Cardiac fibroblast (primary cell): ENCODE data around the gene DGKG.

Source experiments
- DNase-seq, 2 donors: peaks; one replicate each; pipeline versions ENCODE4 v3.0.0 to v3.0.0-alpha.2; 2010; ENCODE audit warnings: low read depth in 2 of 2
- H3K4me3 ChIP-seq, 2 donors: replicated peaks in 1 of 2; 1 replicate in 1 of 2; 2 replicates in 1 of 2; pipeline ENCODE4 v1.5.1; 2011; ENCODE audit warnings: low read depth in 2 of 2, low read length in 2 of 2, mild to moderate bottlenecking in 2 of 2, moderate library complexity in 1 of 2
- TF ChIP-seq, protein P1 (sequence below): IDR thresholded peaks from one replicate; pipeline ENCODE4 v1.5.1; 2011; ENCODE audit warnings: low read depth, mild to moderate bottlenecking, low read length, inconsistent platforms

Gene DGKG

GRCh38 chr3:186305286-186305685 lies 56.7 kb downstream of the DGKG start:
- no peak overlapping the region for H3K4me3 ChIP-seq
- TF ChIP-seq, protein P1, sequence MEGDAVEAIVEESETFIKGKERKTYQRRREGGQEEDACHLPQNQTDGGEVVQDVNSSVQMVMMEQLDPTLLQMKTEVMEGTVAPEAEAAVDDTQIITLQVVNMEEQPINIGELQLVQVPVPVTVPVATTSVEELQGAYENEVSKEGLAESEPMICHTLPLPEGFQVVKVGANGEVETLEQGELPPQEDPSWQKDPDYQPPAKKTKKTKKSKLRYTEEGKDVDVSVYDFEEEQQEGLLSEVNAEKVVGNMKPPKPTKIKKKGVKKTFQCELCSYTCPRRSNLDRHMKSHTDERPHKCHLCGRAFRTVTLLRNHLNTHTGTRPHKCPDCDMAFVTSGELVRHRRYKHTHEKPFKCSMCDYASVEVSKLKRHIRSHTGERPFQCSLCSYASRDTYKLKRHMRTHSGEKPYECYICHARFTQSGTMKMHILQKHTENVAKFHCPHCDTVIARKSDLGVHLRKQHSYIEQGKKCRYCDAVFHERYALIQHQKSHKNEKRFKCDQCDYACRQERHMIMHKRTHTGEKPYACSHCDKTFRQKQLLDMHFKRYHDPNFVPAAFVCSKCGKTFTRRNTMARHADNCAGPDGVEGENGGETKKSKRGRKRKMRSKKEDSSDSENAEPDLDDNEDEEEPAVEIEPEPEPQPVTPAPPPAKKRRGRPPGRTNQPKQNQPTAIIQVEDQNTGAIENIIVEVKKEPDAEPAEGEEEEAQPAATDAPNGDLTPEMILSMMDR: no peak
- no peak for DNase-seq

DNA sequence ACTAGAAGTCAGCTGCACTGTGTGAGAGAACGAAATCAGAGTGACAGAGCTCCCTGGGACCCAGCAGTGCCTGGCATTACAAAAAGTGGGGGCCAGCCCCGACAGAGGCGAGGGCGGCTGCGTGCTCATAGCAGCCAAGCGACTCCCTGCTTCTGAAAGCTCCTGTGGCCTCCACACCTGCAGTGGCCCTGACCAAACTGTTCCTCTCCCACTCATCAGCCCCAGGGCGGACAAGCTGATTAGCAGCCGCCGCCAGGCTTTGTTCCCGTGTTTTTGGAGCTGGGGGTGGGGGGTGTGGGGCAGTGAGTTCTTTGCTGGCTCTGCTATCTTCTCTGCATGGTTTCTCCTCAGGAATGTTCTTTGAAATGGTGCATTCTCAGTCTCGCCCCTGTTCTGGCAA lies 58.1 kb downstream of the DGKG start:
- no peak for DNase-seq
- TF ChIP-seq, protein P1: no peak
- H3K4me3 ChIP-seq: no peak overlapping the region

DNA sequence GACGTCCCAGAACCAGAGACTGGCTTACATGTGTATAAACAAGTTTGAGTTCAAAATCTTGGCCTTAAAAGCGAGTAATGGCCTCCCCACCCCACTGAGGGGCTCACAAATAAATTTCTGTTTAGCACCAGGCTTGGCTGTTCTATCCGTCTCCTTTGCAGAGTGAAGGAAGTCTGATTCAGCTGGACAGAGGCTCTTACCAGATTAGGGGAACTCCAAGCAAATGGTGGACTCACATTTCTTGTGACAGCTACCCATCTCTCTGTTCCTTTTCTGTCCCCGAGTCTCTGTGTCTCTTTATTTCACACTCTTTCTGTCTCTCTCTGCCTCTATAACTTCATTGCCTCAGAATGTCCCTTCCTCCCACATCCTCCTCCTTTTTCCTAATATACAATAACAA lies 62.7 kb downstream of the DGKG start:
- TF ChIP-seq, protein P1: no peak
- no peak overlapping the region for H3K4me3 ChIP-seq
- no peak for DNase-seq

- peak in 1 of 2 donors; percentile 31 for DNase-seq
- H3K4me3 ChIP-seq: no peak overlapping the region
- TF ChIP-seq, protein P1: no peak
Measured at GRCh38 chr3:186298876-186299275, 63.2 kb downstream of the DGKG start.

DNA sequence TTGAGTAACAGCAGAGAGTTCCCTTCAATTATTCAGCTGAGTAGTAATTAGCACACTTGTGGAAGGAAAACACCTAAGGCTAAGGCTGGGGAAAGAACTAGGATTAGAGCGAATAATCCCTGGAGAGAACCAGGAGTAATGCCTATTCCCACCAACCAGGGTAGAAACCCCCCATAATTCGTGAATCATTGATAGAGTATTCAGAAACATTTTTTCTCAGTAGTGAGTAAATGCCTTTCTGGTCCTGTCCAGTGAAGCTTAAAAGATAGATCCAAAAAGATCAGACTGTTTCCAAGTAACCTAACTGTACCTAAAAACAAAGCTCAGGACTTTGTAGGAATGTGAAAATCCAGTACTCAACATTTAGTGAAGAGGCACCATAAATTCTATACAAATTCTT lies 71.2 kb downstream of the DGKG start:
- DNase-seq: peak in 1 of 2 donors; percentile 9
- H3K4me3 ChIP-seq: no peak overlapping the region

DNA sequence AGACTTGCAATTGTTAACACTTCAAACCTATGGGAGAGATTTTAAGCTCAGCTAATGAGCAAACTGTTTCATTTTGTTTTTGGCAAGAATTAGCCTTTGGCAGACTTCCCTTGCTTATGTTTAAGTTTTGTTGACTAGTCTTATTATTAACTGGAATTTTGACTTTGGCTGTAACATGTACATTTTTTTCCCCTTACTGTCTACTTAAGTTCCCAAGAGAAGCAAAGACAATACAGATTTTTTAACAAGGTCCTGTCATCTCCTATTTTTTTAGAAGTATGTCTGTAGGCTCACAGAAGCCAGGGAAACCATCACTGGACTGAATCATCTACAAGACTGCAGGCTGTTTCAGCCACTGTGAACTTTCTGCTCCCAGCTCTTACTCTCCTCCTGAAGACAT lies 74.3 kb downstream of the DGKG start:
- TF ChIP-seq, protein P1: no peak
- H3K4me3 ChIP-seq: no peak overlapping the region
- peak; percentile 90 to 96 for DNase-seq

More for the DNA sequence above, 71.2 kb downstream of the DGKG start:
- TF ChIP-seq, protein P1: no peak

GRCh38 chr3:186286114-186286513 lies 75.9 kb downstream of the DGKG start:
- TF ChIP-seq, protein P1: no peak
- peak in 1 of 2 donors; percentile 78 for DNase-seq

More at GRCh38 chr3:186286114-186286513, 75.9 kb downstream of the DGKG start:
- H3K4me3 ChIP-seq: no peak overlapping the region
